GM21825 (cell line): ENCODE data around the gene KLHL7.
A peak's percentile ranks its signal among the peaks of the same experiment; 100 is the strongest.

Experiments
- ATAC-seq: cut with Tn5 transposase; IDR thresholded peaks from one replicate; pipeline ENCODE4 v1.9.1; 2021; ENCODE audit warnings: mild to moderate bottlenecking, moderate library complexity; ENCODE audit not compliant: unreplicated experiment

KLHL7 gene, protein sequence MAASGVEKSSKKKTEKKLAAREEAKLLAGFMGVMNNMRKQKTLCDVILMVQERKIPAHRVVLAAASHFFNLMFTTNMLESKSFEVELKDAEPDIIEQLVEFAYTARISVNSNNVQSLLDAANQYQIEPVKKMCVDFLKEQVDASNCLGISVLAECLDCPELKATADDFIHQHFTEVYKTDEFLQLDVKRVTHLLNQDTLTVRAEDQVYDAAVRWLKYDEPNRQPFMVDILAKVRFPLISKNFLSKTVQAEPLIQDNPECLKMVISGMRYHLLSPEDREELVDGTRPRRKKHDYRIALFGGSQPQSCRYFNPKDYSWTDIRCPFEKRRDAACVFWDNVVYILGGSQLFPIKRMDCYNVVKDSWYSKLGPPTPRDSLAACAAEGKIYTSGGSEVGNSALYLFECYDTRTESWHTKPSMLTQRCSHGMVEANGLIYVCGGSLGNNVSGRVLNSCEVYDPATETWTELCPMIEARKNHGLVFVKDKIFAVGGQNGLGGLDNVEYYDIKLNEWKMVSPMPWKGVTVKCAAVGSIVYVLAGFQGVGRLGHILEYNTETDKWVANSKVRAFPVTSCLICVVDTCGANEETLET

DNA sequence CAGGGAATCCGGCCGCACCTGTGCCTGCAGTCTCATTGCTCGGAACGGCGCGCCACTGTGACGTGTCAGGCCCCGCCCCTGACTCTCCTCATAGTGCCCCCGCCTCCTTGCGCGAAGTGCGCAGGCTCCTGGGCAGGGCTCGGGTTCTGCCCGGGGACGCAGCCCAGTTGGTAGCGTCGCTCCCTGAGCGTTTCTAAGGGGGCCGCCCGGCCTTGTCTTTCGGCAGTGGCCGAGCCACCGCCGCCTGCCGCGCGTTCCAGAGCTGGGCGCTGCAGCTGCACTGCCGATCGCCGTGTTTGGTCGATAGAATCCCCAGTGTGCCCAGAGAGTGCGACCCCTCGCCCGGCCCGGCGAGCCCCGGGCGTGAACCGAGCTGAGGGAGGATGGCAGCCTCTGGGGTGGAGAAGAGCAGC, at the start of gene KLHL7:
TSS of gene KLHL7 (plus strand) at position 142 of the 413 bp plus-strand sequence. CDS start at position 384, 242 bp downstream.
- ATAC-seq, result peak; percentile 95

DNA sequence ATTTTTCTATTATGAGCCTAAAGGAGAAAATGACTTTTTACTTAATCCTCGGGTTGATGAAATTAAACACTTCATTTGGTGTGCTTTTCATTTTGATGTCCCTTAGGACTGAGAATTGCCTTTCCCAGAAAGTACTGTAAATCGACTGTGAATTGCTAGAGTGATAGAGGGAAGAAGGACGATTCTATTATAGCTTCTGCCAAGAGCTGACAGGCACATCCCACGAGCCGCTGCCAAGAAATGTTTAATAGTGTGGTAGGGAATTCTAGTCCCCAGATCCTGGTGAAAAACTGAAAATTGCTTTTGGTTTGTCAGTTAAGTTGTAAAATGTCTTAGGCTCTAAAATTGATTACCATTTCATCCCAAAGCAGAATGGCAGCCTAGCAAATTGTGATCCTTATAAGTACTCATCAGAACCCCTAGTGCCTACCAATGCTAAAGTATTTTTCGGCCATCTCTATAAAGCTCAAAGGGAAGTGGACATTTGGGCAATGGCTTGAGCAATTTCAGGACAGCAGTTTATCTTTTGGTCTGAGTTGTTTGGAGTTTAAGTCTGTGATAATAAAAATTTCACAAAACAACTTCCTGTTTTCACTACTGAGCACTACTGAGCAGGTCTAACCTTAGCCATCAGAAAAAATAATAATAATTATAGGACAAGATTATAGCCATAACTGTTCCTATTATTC, 47.0 kb upstream of the KLHL7 start:
- ATAC-seq, result no peak

DNA sequence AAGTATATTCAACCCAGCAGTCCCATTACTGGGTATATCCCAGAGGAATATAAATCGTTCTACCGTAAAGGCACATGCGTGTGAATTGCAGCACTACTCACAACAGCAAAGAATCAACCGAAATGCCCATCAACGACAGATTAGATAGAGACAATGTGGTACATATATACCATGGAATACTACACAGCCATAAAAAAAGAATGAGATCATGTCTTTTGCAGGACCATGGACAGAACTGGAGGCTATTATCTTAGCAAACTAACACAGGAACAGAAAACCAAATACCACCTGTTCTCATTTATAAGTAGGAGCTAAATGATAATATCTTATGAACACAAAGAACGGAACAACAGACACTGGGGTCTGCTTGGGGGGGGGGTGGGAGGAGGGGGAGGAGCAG, 44.3 kb upstream of the KLHL7 start:
- no peak for ATAC-seq

DNA sequence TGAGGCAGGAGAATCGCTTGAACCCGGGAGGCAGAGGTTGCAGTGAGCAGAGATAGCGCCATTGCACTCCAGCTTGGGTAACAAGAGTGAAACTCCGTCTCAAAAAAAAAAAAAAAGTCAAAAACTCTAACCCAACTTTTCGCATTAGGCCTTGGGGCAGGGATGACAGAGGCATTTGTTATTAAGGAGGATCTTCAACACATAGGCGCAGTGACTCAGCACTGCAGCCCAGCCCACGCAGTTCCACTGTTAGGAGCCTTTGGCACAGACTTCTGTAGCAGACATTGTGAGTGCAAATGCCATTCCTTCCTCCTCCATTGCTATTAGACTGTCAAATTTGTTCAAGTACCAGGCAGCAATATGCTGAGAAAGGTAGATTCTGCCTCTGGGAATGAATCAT, 43.1 kb upstream of the KLHL7 start:
- ATAC-seq, result no peak

DNA sequence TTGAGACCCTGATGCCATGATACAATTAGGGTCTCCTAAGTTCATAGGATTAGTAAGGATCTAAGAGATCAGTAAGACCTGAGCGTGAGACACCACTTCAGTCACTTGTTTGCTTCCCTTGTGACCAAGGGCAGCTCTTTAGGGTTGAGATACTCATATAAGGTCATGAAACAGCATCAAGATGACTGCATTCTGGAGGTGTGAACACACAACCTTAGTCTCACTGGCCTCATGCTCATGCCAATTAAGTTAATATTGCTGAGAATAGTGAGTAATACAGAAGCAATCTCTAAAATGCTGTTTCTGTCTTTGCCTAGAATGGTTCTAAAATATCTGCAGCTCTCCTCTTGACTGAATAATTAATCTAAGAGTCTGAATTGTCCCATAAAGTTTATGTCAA, 39.6 kb upstream of the KLHL7 start:
- no peak for ATAC-seq

DNA sequence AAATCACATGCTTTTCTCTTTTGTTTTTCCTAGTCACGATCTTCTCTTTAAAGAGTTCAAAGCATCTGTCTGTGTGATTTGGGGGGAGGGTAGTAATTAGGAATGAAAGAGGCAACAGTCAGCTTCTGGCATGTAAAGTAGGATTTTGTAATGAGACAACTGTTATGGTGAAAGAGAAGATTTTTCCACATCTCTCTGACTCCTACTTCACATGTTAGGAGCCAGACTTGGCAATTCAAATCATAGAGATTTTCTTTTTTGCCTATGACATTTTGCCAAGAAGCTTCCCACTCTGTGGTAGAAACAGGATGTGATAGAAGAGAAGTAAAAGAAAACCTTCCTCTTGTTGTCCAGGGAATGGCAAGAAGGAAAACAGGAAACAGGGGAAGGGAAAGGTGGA, 38.3 kb upstream of the KLHL7 start:
- no peak for ATAC-seq

DNA sequence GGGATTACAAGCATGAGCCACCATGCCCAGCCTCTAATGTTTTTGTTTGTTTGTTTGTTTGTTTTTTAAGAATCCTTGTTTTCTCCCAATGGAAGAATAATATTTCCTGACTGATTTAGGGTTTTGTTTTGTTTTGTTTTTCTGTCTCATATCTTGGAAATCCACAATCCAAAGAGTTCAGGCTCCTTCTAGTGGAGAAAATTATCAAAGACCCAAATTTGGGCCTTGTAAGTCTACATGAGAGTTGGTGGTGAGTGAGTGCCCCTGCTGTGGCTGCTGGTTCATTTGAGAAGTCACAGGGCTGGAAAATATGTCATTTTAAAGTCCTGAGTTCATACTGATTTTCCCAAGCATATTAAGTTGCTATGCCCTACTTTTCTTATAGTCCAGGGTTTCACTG, 33.5 kb upstream of the KLHL7 start:
- no peak for ATAC-seq

DNA sequence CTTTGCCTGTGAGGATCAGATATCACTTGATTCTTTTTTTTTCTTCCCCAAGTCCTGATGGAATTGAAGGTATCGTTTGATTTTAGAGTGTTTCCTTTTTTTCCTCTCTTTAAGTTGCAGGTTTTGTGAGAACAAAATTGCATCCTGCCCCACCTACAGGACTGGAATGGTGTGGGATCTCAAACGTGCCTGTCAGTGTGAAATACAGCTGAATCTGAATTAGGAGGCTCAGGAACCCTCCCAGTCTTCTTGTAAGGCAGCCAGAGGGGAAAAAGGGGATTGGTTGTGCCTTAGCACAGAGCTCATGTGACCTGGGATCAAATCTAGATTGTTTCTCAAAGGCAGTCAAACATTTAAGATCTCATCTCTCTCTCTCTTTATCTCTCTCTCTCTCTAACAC, 32.7 kb upstream of the KLHL7 start:
- ATAC-seq, result no peak

DNA sequence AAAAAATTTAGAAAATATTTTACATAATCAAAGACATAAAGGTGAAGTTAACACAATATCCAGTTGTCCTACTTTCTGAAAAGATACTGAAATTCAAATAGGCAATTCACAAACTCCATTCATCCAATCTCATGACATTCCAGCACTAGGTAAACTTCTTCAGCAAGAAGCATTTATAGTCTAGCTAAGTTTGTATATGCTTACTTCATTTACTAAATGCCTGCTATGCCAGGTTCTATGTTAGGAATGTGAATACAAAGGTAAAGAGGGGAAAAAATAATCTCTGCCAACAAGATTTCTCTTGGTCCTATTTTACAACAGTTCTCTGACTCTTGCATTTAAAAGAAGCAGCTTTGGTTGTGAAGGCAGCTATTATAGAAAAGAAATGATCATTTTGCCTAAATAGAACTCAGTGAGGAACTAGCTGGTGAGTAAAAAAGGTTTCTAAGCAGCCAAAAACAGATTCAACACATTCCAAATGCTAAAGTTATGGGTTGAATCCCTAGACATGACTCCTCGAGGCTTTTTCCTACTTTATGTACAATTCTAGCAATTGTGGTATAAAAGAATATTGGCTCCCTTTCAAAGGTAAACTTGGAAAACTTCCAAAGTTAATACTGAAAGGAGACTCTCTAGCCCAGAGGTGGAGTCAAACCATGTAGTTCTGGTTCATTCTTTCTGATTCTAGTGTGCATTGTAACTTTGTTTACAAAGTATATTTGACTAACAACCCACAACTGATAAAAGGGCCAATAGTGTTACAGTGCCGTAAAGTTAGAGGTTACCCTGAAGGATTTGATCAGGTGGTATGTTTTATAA, 30.9 kb upstream of the KLHL7 start:
- ATAC-seq, result no peak

DNA sequence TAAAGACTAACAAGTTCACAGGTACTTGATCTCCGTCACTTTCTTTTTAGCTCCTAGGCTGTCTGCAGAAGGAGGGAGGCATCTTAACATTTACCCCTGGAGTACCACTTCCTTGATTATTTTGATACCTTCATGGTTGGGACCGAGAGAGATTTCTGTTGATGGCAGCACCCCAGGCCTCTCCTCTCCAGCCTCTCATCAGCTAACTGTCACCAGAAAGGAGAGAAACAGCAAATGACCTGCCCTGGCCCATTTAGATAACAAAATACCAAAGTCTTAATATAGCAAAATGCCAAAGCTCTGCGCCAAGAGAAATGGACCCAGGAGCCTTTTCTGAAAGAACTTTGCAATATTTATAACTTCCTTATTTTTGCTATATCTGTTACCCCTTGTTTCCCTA, 30.0 kb upstream of the KLHL7 start:
- ATAC-seq, result no peak

DNA sequence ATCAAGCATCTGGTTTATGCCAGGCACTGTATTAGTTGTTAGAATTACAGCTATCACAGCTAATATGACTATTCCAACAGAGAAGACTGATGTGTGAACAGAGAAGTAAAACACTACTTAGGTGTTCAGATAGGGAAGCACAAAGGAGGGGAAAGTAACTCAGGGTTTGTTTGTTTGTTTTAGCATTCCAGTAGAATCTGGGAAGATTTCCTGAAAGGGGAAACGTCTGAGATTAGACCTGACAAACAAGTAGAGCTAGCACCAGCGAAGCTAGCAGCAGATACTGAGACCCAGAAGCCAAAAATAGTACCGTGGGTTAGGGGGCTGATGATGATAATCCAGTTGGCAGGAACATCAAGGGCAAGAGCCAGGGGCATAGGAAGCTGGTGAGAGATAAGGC, 28.8 kb upstream of the KLHL7 start:
- ATAC-seq, result no peak

DNA sequence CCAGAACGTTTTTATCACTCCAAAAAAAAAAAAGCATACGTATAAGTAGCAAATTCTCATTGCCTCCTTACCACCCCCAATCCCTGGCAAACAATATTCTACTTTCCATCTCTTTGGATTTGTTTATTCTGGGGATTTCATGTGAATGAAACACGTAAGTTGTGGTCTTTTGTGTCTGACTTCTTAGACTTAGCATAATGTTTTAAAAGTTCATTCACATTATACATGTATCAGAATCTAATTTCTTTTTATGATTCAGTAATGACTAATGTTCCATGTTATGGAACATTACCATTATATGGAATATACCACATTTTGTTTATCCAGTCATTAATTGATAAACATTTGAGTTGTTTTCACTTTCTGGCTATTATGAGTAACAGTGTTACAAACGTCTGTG, 12.5 kb upstream of the KLHL7 start:
- ATAC-seq, result no peak

DNA sequence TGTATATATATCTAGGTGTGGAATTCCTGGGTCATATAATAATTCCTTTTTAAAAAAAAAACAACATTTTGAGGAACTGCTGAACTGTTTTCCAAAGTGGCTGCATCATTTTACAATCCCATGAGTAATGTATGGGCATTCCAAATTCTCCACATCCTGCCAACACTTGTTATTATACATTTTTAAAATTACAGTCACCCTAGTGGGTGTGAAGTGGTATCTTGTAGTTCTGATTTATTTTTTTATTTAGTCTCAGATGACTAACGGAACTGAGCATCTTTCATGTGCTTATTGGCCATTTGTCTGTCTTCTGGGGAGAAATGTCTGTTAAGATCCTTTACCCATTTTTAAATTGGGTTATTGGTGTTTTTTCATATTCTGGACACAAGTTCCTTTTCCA, 12.0 kb upstream of the KLHL7 start:
- no peak for ATAC-seq

DNA sequence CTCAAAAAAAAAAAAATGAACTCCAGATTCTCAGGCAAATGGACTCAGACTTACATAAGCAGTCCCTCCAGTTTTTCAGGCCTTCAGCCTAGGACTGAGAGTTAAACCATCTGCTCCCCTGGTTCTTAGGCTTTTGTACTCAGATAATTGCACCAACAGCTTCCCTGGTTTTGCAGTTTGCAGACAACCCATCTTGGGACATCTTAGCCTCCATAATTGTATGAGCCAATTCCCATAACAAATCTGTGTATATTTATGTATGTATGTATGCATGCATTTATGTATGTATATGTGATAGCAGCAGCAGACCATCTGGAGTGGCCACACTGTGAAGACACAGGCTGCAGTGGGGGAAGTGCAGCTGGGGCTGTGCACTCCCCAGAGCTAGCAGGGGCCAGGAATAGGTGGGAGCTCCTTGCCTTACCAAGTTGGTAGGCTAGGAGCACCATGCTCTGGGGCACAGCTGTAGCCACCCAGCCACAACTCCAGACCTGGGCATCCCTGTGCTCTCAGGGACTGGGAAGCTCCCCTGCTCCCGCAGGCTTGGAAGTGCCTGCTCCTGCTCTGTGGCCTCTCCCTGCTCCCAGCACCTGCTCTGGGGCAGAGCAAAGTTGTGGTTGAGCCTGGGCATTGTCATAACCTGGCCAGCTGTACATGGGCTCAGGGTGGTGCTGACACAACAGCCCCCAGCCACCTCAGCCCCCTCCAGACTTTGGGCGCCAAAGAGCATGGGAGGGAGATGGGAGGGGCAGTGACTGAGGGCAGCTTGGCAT, 8.9 kb upstream of the KLHL7 start:
- ATAC-seq, result no peak

DNA sequence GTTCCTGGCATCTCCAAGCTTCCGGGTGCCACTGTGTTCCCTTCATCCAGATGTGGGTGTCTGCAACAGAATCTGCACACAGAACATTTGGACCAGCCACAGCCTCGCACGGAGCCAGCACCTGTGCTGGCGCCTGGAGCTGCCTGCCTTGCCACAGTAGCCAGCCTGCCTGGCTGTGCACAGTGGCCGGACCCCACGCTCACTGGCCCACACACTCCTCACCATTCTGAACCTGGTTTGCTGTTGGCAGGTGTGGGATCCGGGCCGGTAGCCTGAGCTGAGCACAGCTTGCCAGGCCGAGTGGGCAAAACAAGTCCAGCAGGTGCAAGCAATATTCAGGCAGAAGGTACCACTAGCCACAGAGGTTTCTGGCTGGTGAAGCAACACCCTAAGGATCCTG, 7.6 kb upstream of the KLHL7 start:
- ATAC-seq, result no peak

DNA sequence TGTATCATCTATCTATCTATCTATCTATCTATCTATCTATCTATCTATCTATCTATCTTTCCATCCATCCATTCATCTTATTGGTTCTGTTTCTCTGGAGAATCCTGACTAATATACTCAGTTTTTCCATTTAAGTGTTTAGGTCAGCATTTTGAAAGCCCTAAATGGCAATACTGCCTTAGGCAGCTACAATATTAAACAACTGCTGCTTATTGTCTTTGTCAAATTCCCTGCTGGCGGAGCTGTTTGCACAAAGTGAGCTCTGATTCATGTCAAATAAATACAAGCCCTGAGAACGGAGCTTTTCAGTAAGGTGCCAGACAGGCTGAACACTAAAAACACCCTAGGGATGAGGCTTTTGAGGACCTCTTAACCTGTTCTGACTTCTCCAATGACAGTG, 7.1 kb upstream of the KLHL7 start:
- ATAC-seq, result no peak

DNA sequence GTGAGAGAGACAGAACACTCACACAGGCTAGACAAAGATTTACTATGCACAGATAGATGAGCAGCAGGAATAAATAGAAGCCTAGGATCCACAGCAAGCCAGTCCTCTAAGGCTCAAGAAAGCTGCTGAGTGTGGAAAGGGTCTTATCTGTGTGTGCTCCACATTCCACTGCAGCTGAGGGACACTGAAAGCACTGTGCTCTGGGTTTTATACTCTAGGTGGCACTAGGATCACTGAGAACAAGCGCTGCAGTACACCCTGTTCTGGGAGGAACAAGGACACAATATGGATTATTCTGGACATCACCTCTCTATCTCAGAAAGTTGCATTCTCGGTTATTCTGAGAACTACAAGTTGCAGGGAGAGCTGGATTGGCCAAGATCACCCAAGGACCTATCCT, 4.9 kb upstream of the KLHL7 start:
- ATAC-seq, result no peak

DNA sequence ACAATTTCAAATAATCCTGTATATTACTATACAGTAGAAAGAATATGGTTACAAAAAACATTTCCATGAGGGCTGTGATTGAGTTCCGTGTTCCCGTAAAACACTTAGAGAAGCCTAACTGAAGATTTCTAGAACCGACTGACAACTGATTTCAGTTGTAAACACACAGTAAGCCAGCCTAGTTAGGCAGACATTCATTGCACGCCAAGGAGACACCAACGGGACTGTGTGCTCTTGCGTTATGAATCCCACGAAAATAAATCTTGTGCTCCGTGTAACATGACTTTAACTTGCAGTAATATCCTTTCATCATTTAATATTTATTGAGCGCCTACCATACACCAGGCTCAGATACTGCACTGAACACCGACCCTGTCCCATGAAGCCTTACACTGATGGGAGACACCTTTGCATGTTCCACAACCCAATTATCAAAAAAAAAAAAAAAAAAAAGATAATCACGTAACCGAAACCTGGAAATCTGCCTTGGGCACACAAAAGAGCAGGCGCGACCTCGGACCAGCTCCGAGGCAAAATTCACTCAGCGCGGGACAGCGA, 420 bp upstream of the KLHL7 start:
- peak; percentile 19 for ATAC-seq

DNA sequence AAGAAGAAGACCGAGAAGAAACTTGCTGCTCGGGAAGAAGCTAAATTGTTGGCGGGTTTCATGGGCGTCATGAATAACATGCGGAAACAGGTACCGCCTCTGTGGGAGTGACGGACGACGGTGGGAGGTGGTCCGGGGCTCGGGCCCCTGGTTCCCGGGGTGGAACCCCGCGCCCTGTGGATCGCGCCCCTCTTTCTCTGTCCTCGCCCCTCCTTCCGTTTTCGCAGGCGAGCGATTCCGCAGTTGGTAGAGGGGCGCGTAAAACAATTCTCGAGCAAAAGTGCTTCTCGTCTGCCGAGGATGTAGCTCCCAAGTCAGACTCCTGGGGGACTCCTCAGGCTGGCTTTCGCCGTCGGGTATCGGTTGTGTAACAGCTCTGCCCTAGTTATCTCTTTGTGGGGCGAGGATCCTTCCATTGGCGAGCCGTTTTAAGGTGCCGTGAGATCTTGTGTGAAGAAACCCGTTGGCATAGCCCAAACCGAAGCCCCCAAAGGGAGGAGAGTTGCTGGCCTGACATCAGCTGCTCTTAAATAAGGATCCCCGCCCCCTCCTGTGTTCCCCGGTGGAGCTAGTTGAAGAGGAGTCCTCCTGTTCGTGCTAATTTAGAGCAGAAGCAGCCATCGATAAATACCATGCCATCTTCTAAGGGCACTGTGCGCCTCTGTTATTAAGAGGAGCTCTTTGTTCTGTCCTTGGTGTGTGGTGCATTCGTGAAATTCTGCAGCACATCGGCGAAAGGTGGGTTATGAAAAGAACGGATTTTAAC, 655 bp downstream of the KLHL7 start:
- peak; percentile 40 for ATAC-seq
